Fibroblast of the aortic adventitia (primary cell): Measurements from ENCODE around the gene SH3RF3. TPM values are rescaled to one million over a fixed set of nuclear protein-coding genes. Genes with fewer than 3 reads are reported as not detected.
A peak's percentile ranks its signal among the peaks of the same experiment; 100 is the strongest.

ENCODE experiments used
- DNase-seq: peaks from one replicate; pipeline ENCODE4 v3.0.0-alpha.2; 2010; ENCODE audit warnings: low read depth
- H3K4me3 ChIP-seq: 2 replicates; pipeline ENCODE4 v1.5.1; 2011; ENCODE audit warnings: low read depth, mild to moderate bottlenecking, control low read depth, low read length, moderate library complexity
- CTCF ChIP-seq: IDR thresholded peaks from 2 replicates; pipeline ENCODE4 v1.5.1; 2011; ENCODE audit warnings: mild to moderate bottlenecking, low read length, control low read depth, inconsistent platforms; ENCODE audit not compliant: insufficient read depth
- total RNA-seq: library from RNA; depleted of rRNA; stranded (reverse); fragments of >200 nt; gene quantifications from 2 replicates; pipeline ENCODE4 v1.2.3, GENCODE V29; 2012; ENCODE audit warnings: low replicate concordance

Gene SH3RF3
- 2.1 and 8.4 TPM in 2 replicates for total RNA-seq

DNA sequence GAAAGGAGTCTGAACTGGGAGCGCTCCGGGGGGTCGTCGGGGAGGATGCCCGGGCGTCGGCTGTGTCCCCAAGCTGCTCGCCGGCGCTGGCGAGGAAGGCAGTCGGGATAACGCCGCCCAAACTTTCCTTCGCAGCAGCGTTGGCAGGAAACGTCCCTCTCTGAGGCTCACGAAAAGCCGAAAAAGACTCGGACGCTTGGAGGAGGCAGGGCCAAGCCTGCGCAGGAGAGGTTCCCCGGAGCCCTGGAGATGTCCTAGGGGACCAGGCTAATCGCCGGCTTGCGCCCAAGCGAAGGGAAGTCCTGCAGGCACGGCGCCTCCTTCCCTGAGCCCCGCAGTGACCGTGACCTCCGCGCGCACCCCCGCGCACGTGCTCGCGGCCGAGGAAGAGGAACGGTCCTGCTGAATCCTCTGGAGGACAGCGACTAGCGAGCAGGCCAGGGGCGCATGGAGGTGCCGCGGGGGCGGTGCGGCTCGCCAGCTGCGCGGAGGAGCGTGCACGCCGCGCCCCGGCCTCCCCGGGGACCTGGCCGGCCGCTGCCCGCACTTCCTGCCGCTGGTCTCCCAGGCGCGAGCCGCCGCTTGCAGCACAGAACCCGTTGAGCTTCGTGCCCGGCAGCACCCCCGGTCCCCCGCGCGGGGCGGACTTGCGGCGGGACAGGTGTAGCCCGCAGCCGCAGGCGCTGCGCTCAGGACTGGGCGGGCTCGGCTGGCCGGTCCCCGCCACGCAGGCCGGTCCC is at the start of gene SH3RF3:
SH3RF3 (plus strand) TSS at position 590 of the 740 bp plus-strand sequence.
- peak; percentile 63 for DNase-seq
- TF ChIP-seq CTCF, result no peak
- H3K4me3 ChIP-seq, result peak within 1 kb of the TSS; percentile 86

DNA sequence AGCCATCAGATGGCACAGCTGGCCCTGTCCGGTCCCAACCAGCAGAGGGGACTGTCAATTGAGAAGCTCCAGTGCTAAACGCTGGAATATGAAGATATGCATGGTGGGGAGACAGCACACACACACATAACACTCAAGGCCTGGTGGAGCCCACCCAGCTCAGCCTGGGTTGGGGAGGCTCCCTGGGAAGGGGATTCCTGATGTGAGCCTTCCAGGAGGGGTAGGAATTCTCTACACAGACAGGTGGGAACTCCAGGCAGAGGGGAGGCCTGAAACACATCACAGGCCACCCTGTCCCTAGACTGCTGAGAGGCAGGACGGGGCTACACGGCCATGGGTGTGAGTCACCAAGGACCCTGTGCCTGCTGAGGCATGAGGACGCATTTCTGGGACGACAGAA is 49.4 kb upstream of the SH3RF3 start:
- no peak overlapping the region for H3K4me3 ChIP-seq
- DNase-seq, result no peak
- no peak for TF ChIP-seq CTCF

DNA sequence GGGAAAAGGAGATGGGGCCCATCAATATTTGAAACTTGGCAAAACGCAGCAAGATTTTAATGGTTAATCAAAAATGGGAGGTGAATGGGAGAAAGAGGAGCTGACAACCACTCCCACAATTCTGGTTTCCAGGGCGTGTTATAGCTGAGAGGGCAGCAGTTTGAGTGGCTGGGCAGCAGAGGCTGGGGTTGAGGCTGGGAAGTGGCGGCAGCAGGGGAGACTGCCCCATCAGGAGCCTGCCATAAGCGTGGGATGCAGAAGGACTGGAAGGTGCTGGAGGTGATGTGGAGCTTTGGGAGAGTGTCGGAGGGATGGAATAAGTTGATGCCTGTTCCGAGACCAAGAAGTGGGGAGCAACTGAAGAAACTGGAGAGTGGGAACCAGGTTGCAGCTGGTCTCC is 48.9 kb upstream of the SH3RF3 start:
- no peak for DNase-seq
- no peak for TF ChIP-seq CTCF
- no peak overlapping the region for H3K4me3 ChIP-seq

DNA sequence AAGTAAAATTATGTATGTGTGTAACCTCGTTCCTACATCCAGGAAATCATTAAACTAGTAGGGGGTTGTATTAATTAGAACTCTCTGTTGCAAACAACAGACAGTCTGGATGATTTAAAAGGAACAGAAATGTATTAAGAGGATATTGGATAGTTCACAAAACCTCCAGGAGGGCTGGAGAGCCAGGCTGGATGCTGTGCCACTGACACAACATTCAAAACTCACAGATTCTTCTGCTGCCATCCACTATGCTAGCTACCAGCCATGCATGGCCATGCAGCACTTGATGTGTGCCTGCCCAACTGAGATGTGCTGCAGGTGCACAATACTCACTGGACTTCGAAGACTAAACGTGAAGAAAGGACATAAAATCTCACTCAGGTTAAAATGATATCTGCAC is 48.2 kb upstream of the SH3RF3 start:
- DNase-seq, result no peak
- no peak overlapping the region for H3K4me3 ChIP-seq
- TF ChIP-seq CTCF, result no peak

GRCh38 chr2:109081374-109081773 is 47.6 kb upstream of the SH3RF3 start:
- H3K4me3 ChIP-seq, result no peak overlapping the region
- no peak for DNase-seq
- TF ChIP-seq CTCF, result no peak

- DNase-seq, result no peak
- no peak overlapping the region for H3K4me3 ChIP-seq
- no peak for TF ChIP-seq CTCF
These were observed 45.2 kb upstream of the SH3RF3 start for GRCh38 chr2:109083771-109084170.

- no peak for DNase-seq
- no peak for TF ChIP-seq CTCF
- H3K4me3 ChIP-seq, result no peak overlapping the region
These were observed 44.7 kb upstream of the SH3RF3 start for GRCh38 chr2:109084341-109084740.
